Ovary (tissue), 3 donors: ENCODE data around the gene PATJ.
"Not testable (repeated sequence)": the region's sequence is repeated elsewhere in the genome, so short reads cannot be mapped to it uniquely, and the experiment has no call there.

Source experiments
- CTCF ChIP-seq, 3 donors: fragments of 450-650 bp in 2 of 3; fragments of 200-600 bp in 1 of 3; IDR thresholded peaks; one replicate each; pipeline versions ENCODE4 v1.5.1 to v1.8.0; 2016 to 2022; ENCODE audit warnings: antibody characterized with exemption in 3 of 3, mild to moderate bottlenecking in 1 of 3
- EP300 ChIP-seq: sonication (generic); formaldehyde crosslinking; IDR thresholded peaks from one replicate; pipeline ENCODE4 v1.6.1; 2017; ENCODE audit warnings: antibody characterized with exemption
- donor health status: DM: no; HTN: no; CAD: no.

- not testable (repeated sequence) for TF ChIP-seq CTCF (IDR thresholded peaks at IDR 0.05); EP300
Measured at GRCh38 chr1:61890435-61890834, 148.2 kb downstream of the PATJ start.
